NCI-H2196 treated with DMSO at 0.1 percent for 48 hours (cell line): ENCODE measurements around the gene AMIGO1.

ENCODE experiments used
- DNase-seq: peaks from one replicate; lab custom pipeline; 2025; ENCODE audit not compliant: unreplicated experiment; lab: John Stamatoyannopoulos, UW

The AMIGO1 gene

GRCh38 chr1:109532365-109533136 lies 23.0 kb upstream of the AMIGO1 start:
- DNase-seq = peak; percentile 83

- DNase-seq = no peak
Measured at GRCh38 chr1:109531826-109532364, 22.4 kb upstream of the AMIGO1 start.

GRCh38 chr1:109531380-109531779 lies 21.9 kb upstream of the AMIGO1 start:
- DNase-seq = no peak

GRCh38 chr1:109530457-109531087 lies 21.0 kb upstream of the AMIGO1 start:
- peak; percentile 21 for DNase-seq

- DNase-seq = no peak
Measured at GRCh38 chr1:109529881-109530456, 20.4 kb upstream of the AMIGO1 start.

GRCh38 chr1:109528712-109529111 lies 19.2 kb upstream of the AMIGO1 start:
- no peak for DNase-seq

GRCh38 chr1:109527846-109528695 lies 18.5 kb upstream of the AMIGO1 start:
- DNase-seq = no peak

- no peak for DNase-seq
Measured at GRCh38 chr1:109527098-109527811, 17.7 kb upstream of the AMIGO1 start.

GRCh38 chr1:109523706-109524105 lies 14.2 kb upstream of the AMIGO1 start:
- no peak for DNase-seq

GRCh38 chr1:109522026-109522425 lies 12.5 kb upstream of the AMIGO1 start:
- no peak for DNase-seq

GRCh38 chr1:109521002-109521951 lies 11.8 kb upstream of the AMIGO1 start:
- DNase-seq = no peak

- no peak for DNase-seq
Measured at GRCh38 chr1:109517337-109517736, 7.8 kb upstream of the AMIGO1 start.

GRCh38 chr1:109516872-109517271 lies 7.3 kb upstream of the AMIGO1 start:
- DNase-seq = no peak

GRCh38 chr1:109514846-109515245 lies 5.3 kb upstream of the AMIGO1 start:
- no peak for DNase-seq

- peak; percentile 37 for DNase-seq
Measured at GRCh38 chr1:109513110-109513710, 3.7 kb upstream of the AMIGO1 start.

GRCh38 chr1:109508873-109509175 lies 703 bp downstream of the AMIGO1 start:
- DNase-seq = no peak

- no peak for DNase-seq
Measured at GRCh38 chr1:109508001-109508872, 1.3 kb downstream of the AMIGO1 start.

GRCh38 chr1:109504974-109505373 lies 4.6 kb downstream of the AMIGO1 start:
- no peak for DNase-seq
